HG03378 (cell line): ENCODE measurements around the gene SLC17A7.
"Not testable (repeated sequence)": the region's sequence is repeated elsewhere in the genome, so short reads cannot be mapped to it uniquely, and the experiment has no call there.

Source experiments
- ATAC-seq: cut with Tn5 transposase; IDR thresholded peaks from one replicate; pipeline ENCODE4 v1.9.1; 2021; ENCODE audit warnings: mild to moderate bottlenecking, moderate library complexity; ENCODE audit not compliant: unreplicated experiment

SLC17A7 gene

GRCh38 chr19:49441210-49441959, at the start of gene SLC17A7:
Gene SLC17A7, minus strand, starts transcription at chr19:49441527. Its CDS starts 148 bp downstream, at chr19:49441379.
- ATAC-seq = no peak

- ATAC-seq = no peak
These were observed 49.1 kb upstream of the SLC17A7 start for GRCh38 chr19:49490287-49491029.

DNA sequence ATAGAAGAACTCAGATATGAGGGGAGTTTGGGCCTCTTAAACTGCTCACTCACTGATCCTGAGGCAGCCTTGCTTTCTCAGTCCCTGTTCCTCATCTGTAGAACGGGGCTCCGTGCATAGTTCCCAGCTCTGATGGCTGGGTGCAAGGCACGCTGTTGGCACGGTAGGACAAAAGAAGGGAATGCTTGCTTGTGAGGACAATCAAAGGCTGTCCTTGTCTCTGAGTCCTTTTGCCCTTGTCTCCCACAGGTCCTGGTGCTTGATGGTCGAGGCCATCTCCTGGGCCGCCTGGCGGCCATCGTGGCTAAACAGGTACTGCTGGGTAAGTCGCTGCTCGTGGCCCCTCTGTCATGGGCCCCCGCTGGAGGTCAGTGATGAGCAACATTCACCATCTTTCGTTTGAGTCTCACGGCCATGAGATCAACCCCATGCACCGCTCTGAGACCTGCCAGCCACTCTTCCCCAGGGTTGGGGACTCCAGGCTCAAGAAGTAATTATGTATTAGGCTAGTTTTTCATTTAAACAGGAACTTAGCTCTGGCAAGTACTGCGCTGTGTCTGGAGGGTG, 48.4 kb upstream of the SLC17A7 start:
- ATAC-seq = no peak

GRCh38 chr19:49488863-49489537, 47.7 kb upstream of the SLC17A7 start:
- ATAC-seq = no peak

- ATAC-seq = no peak
These were observed 46.9 kb upstream of the SLC17A7 start for GRCh38 chr19:49488046-49488862.

GRCh38 chr19:49487277-49488045, 46.1 kb upstream of the SLC17A7 start, which contains the start of gene RPL13A:
Gene RPL13A, plus strand, starts transcription at chr19:49487608. Its CDS starts 22 bp downstream, at chr19:49487630.
- ATAC-seq = peak; percentile 87

GRCh38 chr19:49486710-49487276, 45.5 kb upstream of the SLC17A7 start:
- ATAC-seq = no peak

DNA sequence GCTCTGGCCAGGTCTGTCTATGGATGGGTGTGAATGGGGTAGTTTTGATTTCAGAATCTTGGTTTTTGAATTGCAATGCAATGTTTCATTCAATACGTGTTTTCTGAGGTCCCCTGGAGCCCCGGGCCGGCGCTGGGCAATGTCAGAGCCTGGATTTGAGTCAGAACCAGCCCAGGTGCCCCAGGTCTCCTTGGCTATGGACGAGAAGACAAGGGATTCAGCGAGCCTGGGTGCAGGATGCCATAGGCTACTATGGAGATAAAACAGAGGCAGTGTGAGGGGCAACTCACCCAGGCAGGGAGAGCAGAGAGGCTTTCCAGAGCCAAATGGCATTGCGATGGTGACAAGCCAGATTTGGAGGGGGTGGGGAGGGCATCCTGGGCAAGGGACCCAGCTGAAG, 44.9 kb upstream of the SLC17A7 start:
- ATAC-seq = no peak

DNA sequence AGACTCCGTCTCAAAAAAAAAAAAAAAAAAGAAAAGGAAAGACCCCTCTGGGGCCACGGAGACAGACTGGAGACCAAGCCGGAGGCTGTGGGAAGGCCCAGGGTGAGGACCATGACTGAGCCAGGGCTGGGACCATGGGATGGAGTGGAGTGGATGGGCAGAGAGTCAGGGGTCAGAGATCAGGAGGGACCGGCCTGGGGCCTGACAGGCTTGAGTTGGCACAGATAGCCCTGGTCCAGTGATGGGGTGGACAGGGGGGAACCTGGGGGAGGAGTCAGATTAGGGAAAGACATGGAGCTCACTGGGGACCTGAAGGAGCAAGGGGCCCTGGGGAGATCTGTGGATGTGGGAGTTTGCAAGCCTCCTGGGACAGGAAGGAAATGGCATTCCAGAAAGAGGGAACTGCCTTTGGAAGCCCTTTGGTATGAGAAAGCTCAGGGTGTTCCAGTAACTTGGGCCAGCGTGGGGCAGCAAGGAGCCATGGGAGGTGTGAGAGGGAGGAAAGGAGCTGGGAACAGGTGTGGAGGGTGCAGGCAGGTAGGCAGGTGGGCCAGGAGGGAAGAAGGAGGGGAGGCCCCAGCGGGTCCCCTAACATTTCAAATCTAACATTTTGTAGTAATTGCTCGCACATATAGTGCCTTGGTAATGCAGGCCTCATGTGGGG, 39.8 kb upstream of the SLC17A7 start:
- no peak for ATAC-seq

- no peak for ATAC-seq
These were observed 38.8 kb upstream of the SLC17A7 start for GRCh38 chr19:49479975-49480628.

GRCh38 chr19:49475995-49476880, 34.9 kb upstream of the SLC17A7 start:
- no peak for ATAC-seq

- no peak for ATAC-seq
These were observed 34.0 kb upstream of the SLC17A7 start for GRCh38 chr19:49475191-49475917.

DNA sequence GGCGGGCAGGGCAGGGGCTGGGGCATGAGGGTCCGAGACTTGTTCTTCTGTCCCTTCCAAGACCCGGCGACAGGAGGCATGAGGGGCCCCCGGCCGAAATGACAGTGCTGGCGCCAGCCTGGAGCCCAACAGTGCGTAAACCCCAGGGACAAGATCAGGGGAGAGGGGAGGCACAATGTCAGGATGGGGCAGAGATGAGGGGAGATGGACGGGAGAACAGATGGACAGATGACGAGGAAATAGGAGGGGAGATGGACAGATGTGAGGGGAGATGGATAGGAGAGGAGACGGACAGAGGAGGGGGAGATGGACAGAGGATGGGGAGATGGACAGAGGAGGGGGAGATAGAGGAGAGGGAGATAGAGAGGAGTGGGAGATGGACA, 33.2 kb upstream of the SLC17A7 start:
- no peak for ATAC-seq

GRCh38 chr19:49473868-49474541, 32.7 kb upstream of the SLC17A7 start, which contains the start of gene FLT3LG:
Gene FLT3LG, plus strand, starts transcription at chr19:49474215. Its CDS starts 425 bp downstream, at chr19:49474640.
- ATAC-seq = peak; percentile 57

DNA sequence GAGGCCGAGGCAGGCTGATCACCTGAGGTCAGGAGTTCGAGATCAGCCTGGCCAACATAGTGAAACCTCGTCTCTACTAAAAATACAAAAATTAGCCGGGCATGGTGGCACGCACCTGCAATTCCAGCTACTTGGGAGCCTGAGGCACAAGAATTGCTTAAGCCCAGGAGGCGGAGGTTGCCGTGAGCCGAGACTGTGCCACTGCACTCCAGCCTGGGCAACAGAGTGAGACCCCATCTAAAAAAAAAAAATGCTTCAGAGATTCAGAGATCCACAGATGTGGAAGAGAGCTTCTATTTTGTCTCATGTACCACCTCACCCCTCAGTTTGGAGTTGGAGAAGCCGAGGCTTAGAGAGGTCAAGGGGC, 32.2 kb upstream of the SLC17A7 start:
- ATAC-seq = not testable (repeated sequence)

- ATAC-seq = no peak
These were observed 31.6 kb upstream of the SLC17A7 start for GRCh38 chr19:49472936-49473335.
